Stimulated activated CD4-positive, alpha-beta T cell treated with anti-CD3 and anti-CD28 coated beads, TNF-alpha, amount 100 ng/mL, for 4 hours (primary cell): Measurements from ENCODE around the gene LMX1A.

Source experiments
- DNase-seq, 3 experiments: peaks; one replicate each; pipeline ENCODE4 v3.0.0-alpha.2; 2020; ENCODE audit warnings: low read depth in 3 of 3

LMX1A gene

GRCh38 chr1:165325460-165326203 lies 30.9 kb downstream of the LMX1A start:
- no peak for DNase-seq

- DNase-seq: no peak
These were observed 32.5 kb downstream of the LMX1A start for GRCh38 chr1:165324050-165324449.

- no peak for DNase-seq
These were observed 38.9 kb downstream of the LMX1A start for GRCh38 chr1:165317612-165318011.

GRCh38 chr1:165316153-165316772 lies 40.3 kb downstream of the LMX1A start:
- DNase-seq: no peak

- no peak for DNase-seq
These were observed 41.0 kb downstream of the LMX1A start for GRCh38 chr1:165315481-165315880.

GRCh38 chr1:165313903-165314302 lies 42.6 kb downstream of the LMX1A start:
- DNase-seq: no peak

GRCh38 chr1:165312591-165312990 lies 43.9 kb downstream of the LMX1A start:
- DNase-seq: no peak

- no peak for DNase-seq
These were observed 49.7 kb downstream of the LMX1A start for GRCh38 chr1:165306543-165307434.

- DNase-seq: no peak
These were observed 53.1 kb downstream of the LMX1A start for GRCh38 chr1:165303386-165303785.

GRCh38 chr1:165300400-165300903 lies 56.1 kb downstream of the LMX1A start:
- DNase-seq: no peak

- DNase-seq: no peak
These were observed 58.2 kb downstream of the LMX1A start for GRCh38 chr1:165298203-165298820.

- no peak for DNase-seq
These were observed 60.3 kb downstream of the LMX1A start for GRCh38 chr1:165296205-165296604.

GRCh38 chr1:165290148-165290547 lies 66.4 kb downstream of the LMX1A start:
- no peak for DNase-seq

- no peak for DNase-seq
These were observed 67.0 kb downstream of the LMX1A start for GRCh38 chr1:165289556-165289955.

GRCh38 chr1:165288350-165289120 lies 68.0 kb downstream of the LMX1A start:
- DNase-seq: no peak

GRCh38 chr1:165287781-165288180 lies 68.7 kb downstream of the LMX1A start:
- DNase-seq: no peak

GRCh38 chr1:165287329-165287728 lies 69.2 kb downstream of the LMX1A start:
- no peak for DNase-seq

GRCh38 chr1:165284454-165284853 lies 72.1 kb downstream of the LMX1A start:
- no peak for DNase-seq

- DNase-seq: no peak
These were observed 75.2 kb downstream of the LMX1A start for GRCh38 chr1:165281207-165281901.

GRCh38 chr1:165279882-165280281 lies 76.6 kb downstream of the LMX1A start:
- DNase-seq: no peak
